GM06990 (cell line): ENCODE data around the gene ZBBX.
"Not testable (repeated sequence)": the region's sequence is repeated elsewhere in the genome, so short reads cannot be mapped to it uniquely, and the experiment has no call there.

Source experiments
- DNase-seq: peaks from one replicate; pipeline ENCODE4 v3.0.0-alpha.2; 2011; ENCODE audit not compliant: insufficient read length; ENCODE audit errors: extremely low read depth
- H3K27me3 ChIP-seq: replicated peaks from 2 replicates; pipeline ENCODE4 v1.6.0; 2011; ENCODE audit warnings: low read length; ENCODE audit not compliant: control insufficient read depth, insufficient read depth
- H3K36me3 ChIP-seq: 2 replicates; pipeline ENCODE4 v1.5.1; 2011; ENCODE audit warnings: low read length; ENCODE audit not compliant: control insufficient read depth, insufficient read depth
- H3K4me3 ChIP-seq: replicated peaks from 2 replicates; pipeline ENCODE4 v1.5.1; 2011; ENCODE audit warnings: low read depth, mild to moderate bottlenecking, control low read depth, low read length
- TF ChIP-seq, protein P1 (sequence below): IDR thresholded peaks from 2 replicates; pipeline ENCODE4 v1.5.1; 2011; ENCODE audit warnings: low read length, control low read depth, mild to moderate bottlenecking, inconsistent platforms; ENCODE audit not compliant: insufficient read depth, poor library complexity, severe bottlenecking

The ZBBX gene

GRCh38 chr3:167380004-167380689 lies at the start of gene ZBBX:
Gene ZBBX (minus strand): TSS chr3:167380297. CDS start chr3:167372901, 7,396 bp downstream.
- TF ChIP-seq, protein P1, sequence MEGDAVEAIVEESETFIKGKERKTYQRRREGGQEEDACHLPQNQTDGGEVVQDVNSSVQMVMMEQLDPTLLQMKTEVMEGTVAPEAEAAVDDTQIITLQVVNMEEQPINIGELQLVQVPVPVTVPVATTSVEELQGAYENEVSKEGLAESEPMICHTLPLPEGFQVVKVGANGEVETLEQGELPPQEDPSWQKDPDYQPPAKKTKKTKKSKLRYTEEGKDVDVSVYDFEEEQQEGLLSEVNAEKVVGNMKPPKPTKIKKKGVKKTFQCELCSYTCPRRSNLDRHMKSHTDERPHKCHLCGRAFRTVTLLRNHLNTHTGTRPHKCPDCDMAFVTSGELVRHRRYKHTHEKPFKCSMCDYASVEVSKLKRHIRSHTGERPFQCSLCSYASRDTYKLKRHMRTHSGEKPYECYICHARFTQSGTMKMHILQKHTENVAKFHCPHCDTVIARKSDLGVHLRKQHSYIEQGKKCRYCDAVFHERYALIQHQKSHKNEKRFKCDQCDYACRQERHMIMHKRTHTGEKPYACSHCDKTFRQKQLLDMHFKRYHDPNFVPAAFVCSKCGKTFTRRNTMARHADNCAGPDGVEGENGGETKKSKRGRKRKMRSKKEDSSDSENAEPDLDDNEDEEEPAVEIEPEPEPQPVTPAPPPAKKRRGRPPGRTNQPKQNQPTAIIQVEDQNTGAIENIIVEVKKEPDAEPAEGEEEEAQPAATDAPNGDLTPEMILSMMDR: peak; percentile 98
- Histone ChIP-seq H3K36me3 (no peaks in the 10 kb centered on the region), H3K4me3 (peak within 1 kb of the TSS; percentile 58), H3K27me3 (no peaks in the 10 kb centered on the region)
- peak; percentile 78 for DNase-seq

GRCh38 chr3:167426962-167427361 lies 46.9 kb upstream of the ZBBX start:
- not testable (repeated sequence) for H3K4me3 ChIP-seq, DNase-seq, H3K36me3 ChIP-seq, H3K27me3 ChIP-seq

DNA sequence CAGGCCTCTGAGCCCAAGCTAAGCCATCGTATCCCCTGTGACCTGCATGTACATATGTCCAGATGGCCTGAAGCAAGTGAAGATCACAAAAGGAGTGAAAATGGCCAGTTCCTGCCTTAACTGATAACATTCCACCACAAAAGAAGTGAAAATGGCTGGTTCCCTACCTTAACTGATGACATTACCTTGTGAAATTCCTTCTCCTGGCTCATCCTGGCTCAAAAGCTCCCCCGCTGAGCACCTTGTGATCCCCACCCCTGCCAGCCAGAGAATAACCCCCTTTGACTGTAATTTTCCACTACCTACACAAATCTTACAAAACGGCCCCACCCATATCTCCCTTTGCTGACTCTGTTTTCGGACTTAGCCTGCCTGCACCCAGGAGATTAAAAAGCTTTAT lies 42.3 kb upstream of the ZBBX start:
- not testable (repeated sequence) for H3K27me3 ChIP-seq, DNase-seq, H3K36me3 ChIP-seq, H3K4me3 ChIP-seq

DNA sequence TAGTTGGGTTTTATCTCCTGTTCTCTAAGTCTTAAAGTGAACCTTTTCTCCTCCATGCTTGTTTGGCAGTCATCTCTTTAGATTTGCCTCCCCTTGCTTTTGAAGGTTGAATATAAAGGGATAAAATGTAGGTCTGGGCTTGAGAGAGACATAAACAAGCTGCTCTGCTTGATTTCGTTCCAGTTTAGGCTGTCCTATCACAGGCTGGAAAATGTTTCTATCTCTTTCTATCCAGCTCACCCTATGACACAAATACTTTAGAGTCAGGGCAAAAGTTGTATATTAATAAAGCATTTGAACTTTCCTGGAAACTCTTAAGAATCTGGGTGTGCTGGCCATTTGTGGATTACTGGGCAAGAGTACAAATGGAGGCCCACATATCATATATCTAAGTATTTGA lies 29.5 kb upstream of the ZBBX start:
- no peaks in the 10 kb centered on the region for H3K36me3 ChIP-seq
- no peak for DNase-seq
- TF ChIP-seq, protein P1: no peak

GRCh38 chr3:167406876-167407492 lies 26.9 kb upstream of the ZBBX start:
- Histone ChIP-seq H3K27me3 (no peaks in the 10 kb centered on the region), H3K4me3 (no peak overlapping the region), H3K36me3 (no peaks in the 10 kb centered on the region)
- TF ChIP-seq, protein P1: peak; percentile 26
- no peak for DNase-seq

More for the DNA sequence above, 29.5 kb upstream of the ZBBX start:
- no peaks in the 10 kb centered on the region for H3K27me3 ChIP-seq
- H3K4me3 ChIP-seq: no peak overlapping the region

- TF ChIP-seq, protein P1: no peak
- H3K4me3 ChIP-seq: no peak overlapping the region
- DNase-seq: no peak
- no peaks in the 10 kb centered on the region for H3K36me3 ChIP-seq
- H3K27me3 ChIP-seq: no peaks in the 10 kb centered on the region
Observed at GRCh38 chr3:167397826-167398225, 17.7 kb upstream of the ZBBX start.
